GM10266 (cell line): ENCODE results near the gene CZIB.

ENCODE experiments used
- DNase-seq: peaks from one replicate; pipeline ENCODE4 v3.0.0; 2012; ENCODE audit errors: extremely low spot score
- TF ChIP-seq, protein P1 (sequence below): IDR thresholded peaks from 2 replicates; pipeline ENCODE4 v1.5.1; 2012; ENCODE audit warnings: mild to moderate bottlenecking, low read depth; ENCODE audit not compliant: control insufficient read depth, insufficient read depth; ENCODE audit errors: missing control alignments

Gene CZIB

DNA sequence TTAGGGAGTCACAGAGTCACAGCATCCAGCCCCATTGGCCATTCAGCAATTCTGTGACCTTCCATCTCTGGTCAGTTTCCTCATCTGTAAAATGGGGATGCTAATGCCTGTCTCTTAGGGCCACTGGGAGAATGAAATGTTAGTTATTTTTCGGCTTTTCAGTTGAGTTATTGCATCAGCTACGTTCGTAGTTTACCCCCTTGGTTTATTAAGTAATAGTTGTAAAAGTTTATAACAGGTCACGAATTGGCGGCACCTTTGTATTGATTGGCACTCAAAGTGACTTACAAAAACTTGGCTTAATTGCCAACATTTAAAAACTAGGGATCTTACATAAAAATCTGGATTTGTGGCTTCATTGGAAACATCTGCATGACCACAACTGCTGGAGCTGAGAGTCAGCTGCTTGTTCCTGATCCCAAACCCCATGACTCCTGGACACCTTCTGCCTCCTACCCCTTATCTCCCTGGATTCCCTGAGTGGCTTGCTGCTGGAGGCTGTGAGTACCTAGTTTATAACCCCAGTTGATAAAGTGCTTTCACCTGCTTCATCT, 54.9 kb downstream of the CZIB start:
- TF ChIP-seq, protein P1, sequence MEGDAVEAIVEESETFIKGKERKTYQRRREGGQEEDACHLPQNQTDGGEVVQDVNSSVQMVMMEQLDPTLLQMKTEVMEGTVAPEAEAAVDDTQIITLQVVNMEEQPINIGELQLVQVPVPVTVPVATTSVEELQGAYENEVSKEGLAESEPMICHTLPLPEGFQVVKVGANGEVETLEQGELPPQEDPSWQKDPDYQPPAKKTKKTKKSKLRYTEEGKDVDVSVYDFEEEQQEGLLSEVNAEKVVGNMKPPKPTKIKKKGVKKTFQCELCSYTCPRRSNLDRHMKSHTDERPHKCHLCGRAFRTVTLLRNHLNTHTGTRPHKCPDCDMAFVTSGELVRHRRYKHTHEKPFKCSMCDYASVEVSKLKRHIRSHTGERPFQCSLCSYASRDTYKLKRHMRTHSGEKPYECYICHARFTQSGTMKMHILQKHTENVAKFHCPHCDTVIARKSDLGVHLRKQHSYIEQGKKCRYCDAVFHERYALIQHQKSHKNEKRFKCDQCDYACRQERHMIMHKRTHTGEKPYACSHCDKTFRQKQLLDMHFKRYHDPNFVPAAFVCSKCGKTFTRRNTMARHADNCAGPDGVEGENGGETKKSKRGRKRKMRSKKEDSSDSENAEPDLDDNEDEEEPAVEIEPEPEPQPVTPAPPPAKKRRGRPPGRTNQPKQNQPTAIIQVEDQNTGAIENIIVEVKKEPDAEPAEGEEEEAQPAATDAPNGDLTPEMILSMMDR, result no peak
- no peak for DNase-seq
